HepG2 (cell line): ENCODE measurements around the gene TUBGCP6. TPM values are rescaled to one million over a fixed set of nuclear protein-coding genes. Genes with fewer than 3 reads are reported as not detected.

ENCODE experiments used
- ARNTL ChIP-seq: sonication (generic); formaldehyde crosslinking; IDR thresholded peaks from 2 replicates; pipeline ENCODE4 v1.4.0; 2020; ENCODE audit warnings: mild to moderate bottlenecking, missing genetic modification reagents
- DMAP1 ChIP-seq: IDR thresholded peaks from 2 replicates; pipeline ENCODE4 v1.6.1; 2016
- EZH2 ChIP-seq: conservative IDR thresholded peaks from 2 replicates; pipeline ENCODE4 v1.6.1; 2012; ENCODE audit warnings: mild to moderate bottlenecking, low read depth, low read length, moderate library complexity
- MYC ChIP-seq: sonication (generic); formaldehyde crosslinking; IDR thresholded peaks from 2 replicates; pipeline ENCODE4 v1.9.0; 2021; ENCODE audit warnings: missing genetic modification reagents, borderline replicate concordance
- NFKB2 ChIP-seq: sonication (generic); formaldehyde crosslinking; IDR thresholded peaks from 2 replicates; pipeline ENCODE4 v1.4.0; 2020; ENCODE audit warnings: missing genetic modification reagents, borderline replicate concordance
- PCBP2 ChIP-seq: fragments of 200-400 bp; formaldehyde crosslinking; optimal IDR thresholded peaks from 2 replicates; pipeline ENCODE3; 2018; ENCODE audit warnings: low read length, low read depth; ENCODE audit not compliant: poor library complexity, severe bottlenecking
- PLSCR1 ChIP-seq: sonication (generic); formaldehyde crosslinking; IDR thresholded peaks from 2 replicates; pipeline ENCODE4 v1.5.0; 2020; ENCODE audit warnings: missing genetic modification reagents, mild to moderate bottlenecking, borderline replicate concordance
- POLR2A ChIP-seq, 2 experiments: IDR thresholded peaks; 2 replicates each; pipeline ENCODE4 v1.6.1; 2011; ENCODE audit warnings: low read depth in 2 of 2, low read length in 2 of 2, mild to moderate bottlenecking in 1 of 2, moderate library complexity in 1 of 2; ENCODE audit not compliant: insufficient read depth in 1 of 2
- RCOR2 ChIP-seq: IDR thresholded peaks from 2 replicates; pipeline ENCODE4 v1.6.1; 2016; ENCODE audit warnings: missing biosample characterization, missing genetic modification reagents
- SNAPC4 ChIP-seq: sonication (generic); formaldehyde crosslinking; IDR thresholded peaks from 2 replicates; pipeline ENCODE4 v1.4.0; 2020; ENCODE audit warnings: mild to moderate bottlenecking, missing genetic modification reagents
- SOX6 ChIP-seq, 2 experiments: fragments of 450-650 bp in 1 of 2; sonication (generic) in 1 of 2; formaldehyde crosslinking in 1 of 2; IDR thresholded peaks; 2 replicates each; pipeline versions ENCODE4 v1.4.0 to v1.6.1; 2017 to 2020; ENCODE audit warnings: antibody characterized with exemption in 1 of 2, mild to moderate bottlenecking in 1 of 2, missing genetic modification reagents in 1 of 2
- YEATS4 ChIP-seq: sonication (generic); formaldehyde crosslinking; IDR thresholded peaks from 2 replicates; pipeline ENCODE4 v1.4.0; 2020; ENCODE audit warnings: missing genetic modification reagents, borderline replicate concordance
- ZBTB3 ChIP-seq: sonication (generic); formaldehyde crosslinking; IDR thresholded peaks from 2 replicates; pipeline ENCODE4 v1.4.0; 2020; ENCODE audit warnings: low read depth, mild to moderate bottlenecking, moderate library complexity, missing genetic modification reagents, borderline replicate concordance
- ZBTB34 ChIP-seq: sonication (generic); formaldehyde crosslinking; IDR thresholded peaks from 2 replicates; pipeline ENCODE4 v1.8.0; 2022; ENCODE audit warnings: mild to moderate bottlenecking, missing genetic modification reagents
- ZNF121 ChIP-seq: sonication (generic); formaldehyde crosslinking; IDR thresholded peaks from 2 replicates; pipeline ENCODE4 v1.5.0; 2020; ENCODE audit warnings: mild to moderate bottlenecking, missing genetic modification reagents
- ZNF207 ChIP-seq: fragments of 450-650 bp; IDR thresholded peaks from 2 replicates; pipeline ENCODE4 v1.6.1; 2016; ENCODE audit warnings: antibody characterized with exemption, borderline replicate concordance
- ZNF260 ChIP-seq: sonication (generic); formaldehyde crosslinking; IDR thresholded peaks from 2 replicates; pipeline ENCODE4 v1.4.0; 2020; ENCODE audit warnings: missing genetic modification reagents, low read depth, mild to moderate bottlenecking, borderline replicate concordance
- ZNF275 ChIP-seq: sonication (generic); formaldehyde crosslinking; IDR thresholded peaks from 2 replicates; pipeline ENCODE4 v1.8.0; 2022; ENCODE audit warnings: missing genetic modification reagents, mild to moderate bottlenecking, inconsistent platforms, borderline replicate concordance
- ZNF382 ChIP-seq: sonication (generic); formaldehyde crosslinking; IDR thresholded peaks from 2 replicates; pipeline ENCODE4 v1.5.0; 2020; ENCODE audit warnings: missing genetic modification reagents, mild to moderate bottlenecking, borderline replicate concordance
- ZZZ3 ChIP-seq: sonication (generic); formaldehyde crosslinking; IDR thresholded peaks from 2 replicates; pipeline ENCODE4 v1.4.0; 2020; ENCODE audit warnings: missing genetic modification reagents, mild to moderate bottlenecking, borderline replicate concordance
- polyA plus RNA-seq, 8 experiments: library from polyadenylated mRNA; depleted of rRNA in 3 of 8; stranded (reverse) in 7 of 8; unstranded in 1 of 8; fragments of >200 nt; fragmentation: Illumina TruSeq in 4 of 8; extraction: Trizol in 4 of 8; gene quantifications; 2 replicates each; pipeline versions ENCODE4 v1.2.1 to v1.2.3, GENCODE V29; 2011 to 2016; ENCODE audit warnings: low read depth in 4 of 8, missing spikeins in 1 of 8, mixed read lengths in 1 of 8; ENCODE audit not compliant: insufficient read depth in 1 of 8
- total RNA-seq, 5 experiments: library from RNA; depleted of rRNA; stranded (reverse); fragments of >200 nt; fragmentation: Illumina TruSeq; extraction: Trizol; gene quantifications; 2 replicates each; pipeline ENCODE4 v1.2.3, GENCODE V29; 2016; ENCODE audit warnings: low read depth in 1 of 5

The TUBGCP6 gene
- total and polyA plus RNA-seq, 2 of the 13 experiments (the other 11 are each of a cell fraction or from before 2014, with no cell fraction given): 14.6 to 15.7 TPM

- TF ChIP-seq SNAPC4 (CRISPR knock-in tag) (no peak), MYC (peak; percentile 81), PCBP2 (no peak), ZBTB3 (CRISPR knock-in tag) (0 out of 2 replicates have a peak, but pooled peaks have one; percentile 62), SOX6 (IDR thresholded peaks at IDR 0.05) (no peak), SOX6 (CRISPR knock-in tag; IDR thresholded peaks at IDR 0.05) (peak; percentile 75), ZZZ3 (CRISPR knock-in tag) (peak; percentile 91; the same call in 1 of the 2 replicates), PLSCR1 (CRISPR knock-in tag) (no peak), RCOR2 (CRISPR knock-in tag) (no peak), NFKB2 (CRISPR knock-in tag) (peak; percentile 86), ZBTB34 (CRISPR knock-in tag) (0 out of 2 replicates have a peak, but pooled peaks have one; percentile 16), ZNF121 (CRISPR knock-in tag) (no peak), YEATS4 (CRISPR knock-in tag) (peak; percentile 86; the same call in 1 of the 2 replicates), ZNF382 (CRISPR knock-in tag) (no peak), ZNF275 (CRISPR knock-in tag) (0 out of 2 replicates have a peak, but pooled peaks have one; percentile 45), ARNTL (CRISPR knock-in tag) (peak; percentile 70), EZH2 (no peak), ZNF207 (no peak), ZNF260 (CRISPR knock-in tag) (0 out of 2 replicates have a peak, but pooled peaks have one; percentile 57), POLR2A (IDR thresholded peaks at IDR 0.05; ENCODE audit: insufficient read depth in 1 of 2, low read depth in 2 of 2, low read length in 2 of 2) (peak; percentile 71 to 87), DMAP1 (peak; percentile 88)
Observed at GRCh38 chr22:50244420-50245213, at the start of gene TUBGCP6 (continued).
